Measurements from ENCODE around the gene KLHDC9.

- no peak for TF ChIP-seq HDGF (IDR thresholded peaks at IDR 0.05; ENCODE audit: borderline replicate concordance)
- TF ChIP-seq SP1 (IDR thresholded peaks at IDR 0.05) = no peak
- TF ChIP-seq ARNT (IDR thresholded peaks at IDR 0.05) = no peak
- TF ChIP-seq ZNF384 (IDR thresholded peaks at IDR 0.05) = no peak
Measured at GRCh38 chr1:161054232-161054631, 43.9 kb upstream of the KLHDC9 start.

Data from HEK293T (cell line).